HepG2 (cell line): ENCODE measurements around the gene PGA4.
"Not testable (repeated sequence)": the region's sequence is repeated elsewhere in the genome, so short reads cannot be mapped to it uniquely, and the experiment has no call there.

ENCODE experiments used
- MED1 ChIP-seq: sonication (generic); formaldehyde crosslinking; IDR thresholded peaks from 2 replicates; pipeline ENCODE4 v1.4.0; 2020; ENCODE audit warnings: missing genetic modification reagents
- MEIS2 ChIP-seq: sonication (generic); formaldehyde crosslinking; IDR thresholded peaks from 2 replicates; pipeline ENCODE4 v1.9.0; 2021; ENCODE audit warnings: mild to moderate bottlenecking, missing genetic modification reagents
- POLR2AphosphoS5 ChIP-seq: IDR thresholded peaks from 2 replicates; pipeline ENCODE4 v1.6.1; 2012; ENCODE audit warnings: low read depth, low read length
- SOX5 ChIP-seq: IDR thresholded peaks from 2 replicates; pipeline ENCODE4 v1.6.1; 2016; ENCODE audit warnings: borderline replicate concordance
- SP1 ChIP-seq, 2 experiments: fragments of 450-650 bp in 1 of 2; sonication (generic) in 1 of 2; formaldehyde crosslinking in 1 of 2; IDR thresholded peaks; 2 replicates each; pipeline versions ENCODE4 v1.4.0 to v1.6.1; 2016 to 2020; ENCODE audit warnings: missing genetic modification reagents in 1 of 2
- TARDBP ChIP-seq: sonication (generic); formaldehyde crosslinking; IDR thresholded peaks from 2 replicates; pipeline ENCODE4 v1.8.0; 2022; ENCODE audit warnings: mild to moderate bottlenecking, missing genetic modification reagents
- ZFP36 ChIP-seq: fragments of 150-350 bp; IDR thresholded peaks from 2 replicates; pipeline ENCODE4 v1.6.1; 2018; ENCODE audit warnings: borderline replicate concordance, low read length, low read depth; ENCODE audit not compliant: partially characterized antibody
- ZFX ChIP-seq: sonication (generic); formaldehyde crosslinking; IDR thresholded peaks from 2 replicates; pipeline ENCODE4 v1.4.0; 2020; ENCODE audit warnings: mild to moderate bottlenecking, low read depth, missing genetic modification reagents, moderate library complexity
- ZNF644 ChIP-seq: IDR thresholded peaks from 2 replicates; pipeline ENCODE4 v1.6.1; 2016; ENCODE audit warnings: low read depth
- TF ChIP-seq, protein P1 (sequence below): sonication (generic); formaldehyde crosslinking; IDR thresholded peaks from 2 replicates; pipeline ENCODE4 v1.5.0; 2020; ENCODE audit warnings: mild to moderate bottlenecking, missing genetic modification reagents, moderate library complexity
- TF ChIP-seq, protein P2 (sequence below): sonication (generic); formaldehyde crosslinking; IDR thresholded peaks from 2 replicates; pipeline ENCODE4 v1.8.1; 2022; ENCODE audit warnings: mild to moderate bottlenecking, missing genetic modification reagents
- TF ChIP-seq, protein P3 (sequence below): sonication (generic); formaldehyde crosslinking; IDR thresholded peaks from 2 replicates; pipeline ENCODE4 v1.4.0; 2020; ENCODE audit warnings: missing genetic modification reagents
- TF ChIP-seq, protein P4 (sequence below): IDR thresholded peaks from 2 replicates; pipeline ENCODE4 v1.6.1; 2012; ENCODE audit warnings: low read length, improper control_type of control experiment

DNA sequence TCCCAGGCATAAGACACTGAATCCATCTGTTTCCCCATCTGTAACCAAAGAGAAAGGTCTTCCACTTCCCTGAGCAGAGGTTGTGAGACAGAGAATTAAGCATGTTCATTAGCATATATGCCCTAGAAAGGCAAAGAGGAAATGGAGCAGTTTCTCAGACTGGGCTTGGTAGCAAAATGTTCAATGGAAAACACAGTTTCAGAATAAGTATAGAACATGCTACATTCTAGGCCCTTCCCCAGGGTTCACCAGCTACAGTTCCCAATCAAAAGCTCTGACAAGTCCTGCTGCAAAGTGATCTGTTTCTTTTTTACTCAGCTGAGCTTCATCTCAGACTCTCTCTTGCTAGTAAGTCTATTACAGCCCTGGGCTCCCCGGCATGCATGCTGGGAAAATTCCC is 30.2 kb downstream of the PGA4 start:
- not testable (repeated sequence) for TF ChIP-seq ZNF644 (CRISPR knock-in tag); SOX5 (CRISPR knock-in tag); POLR2AphosphoS5; ZFX (CRISPR knock-in tag); SP1 (IDR thresholded peaks at IDR 0.05); SP1 (CRISPR knock-in tag; IDR thresholded peaks at IDR 0.05); MEIS2; MED1; TARDBP (CRISPR knock-in tag); ZFP36
- TF ChIP-seq, protein P1, sequence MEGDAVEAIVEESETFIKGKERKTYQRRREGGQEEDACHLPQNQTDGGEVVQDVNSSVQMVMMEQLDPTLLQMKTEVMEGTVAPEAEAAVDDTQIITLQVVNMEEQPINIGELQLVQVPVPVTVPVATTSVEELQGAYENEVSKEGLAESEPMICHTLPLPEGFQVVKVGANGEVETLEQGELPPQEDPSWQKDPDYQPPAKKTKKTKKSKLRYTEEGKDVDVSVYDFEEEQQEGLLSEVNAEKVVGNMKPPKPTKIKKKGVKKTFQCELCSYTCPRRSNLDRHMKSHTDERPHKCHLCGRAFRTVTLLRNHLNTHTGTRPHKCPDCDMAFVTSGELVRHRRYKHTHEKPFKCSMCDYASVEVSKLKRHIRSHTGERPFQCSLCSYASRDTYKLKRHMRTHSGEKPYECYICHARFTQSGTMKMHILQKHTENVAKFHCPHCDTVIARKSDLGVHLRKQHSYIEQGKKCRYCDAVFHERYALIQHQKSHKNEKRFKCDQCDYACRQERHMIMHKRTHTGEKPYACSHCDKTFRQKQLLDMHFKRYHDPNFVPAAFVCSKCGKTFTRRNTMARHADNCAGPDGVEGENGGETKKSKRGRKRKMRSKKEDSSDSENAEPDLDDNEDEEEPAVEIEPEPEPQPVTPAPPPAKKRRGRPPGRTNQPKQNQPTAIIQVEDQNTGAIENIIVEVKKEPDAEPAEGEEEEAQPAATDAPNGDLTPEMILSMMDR (CRISPR knock-in tag) = not testable (repeated sequence)
- TF ChIP-seq, protein P2, sequence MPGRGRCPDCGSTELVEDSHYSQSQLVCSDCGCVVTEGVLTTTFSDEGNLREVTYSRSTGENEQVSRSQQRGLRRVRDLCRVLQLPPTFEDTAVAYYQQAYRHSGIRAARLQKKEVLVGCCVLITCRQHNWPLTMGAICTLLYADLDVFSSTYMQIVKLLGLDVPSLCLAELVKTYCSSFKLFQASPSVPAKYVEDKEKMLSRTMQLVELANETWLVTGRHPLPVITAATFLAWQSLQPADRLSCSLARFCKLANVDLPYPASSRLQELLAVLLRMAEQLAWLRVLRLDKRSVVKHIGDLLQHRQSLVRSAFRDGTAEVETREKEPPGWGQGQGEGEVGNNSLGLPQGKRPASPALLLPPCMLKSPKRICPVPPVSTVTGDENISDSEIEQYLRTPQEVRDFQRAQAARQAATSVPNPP (CRISPR knock-in tag) = not testable (repeated sequence)
- TF ChIP-seq, protein P3, sequence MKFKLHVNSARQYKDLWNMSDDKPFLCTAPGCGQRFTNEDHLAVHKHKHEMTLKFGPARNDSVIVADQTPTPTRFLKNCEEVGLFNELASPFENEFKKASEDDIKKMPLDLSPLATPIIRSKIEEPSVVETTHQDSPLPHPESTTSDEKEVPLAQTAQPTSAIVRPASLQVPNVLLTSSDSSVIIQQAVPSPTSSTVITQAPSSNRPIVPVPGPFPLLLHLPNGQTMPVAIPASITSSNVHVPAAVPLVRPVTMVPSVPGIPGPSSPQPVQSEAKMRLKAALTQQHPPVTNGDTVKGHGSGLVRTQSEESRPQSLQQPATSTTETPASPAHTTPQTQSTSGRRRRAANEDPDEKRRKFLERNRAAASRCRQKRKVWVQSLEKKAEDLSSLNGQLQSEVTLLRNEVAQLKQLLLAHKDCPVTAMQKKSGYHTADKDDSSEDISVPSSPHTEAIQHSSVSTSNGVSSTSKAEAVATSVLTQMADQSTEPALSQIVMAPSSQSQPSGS (CRISPR knock-in tag) = not testable (repeated sequence)
- TF ChIP-seq, protein P4, sequence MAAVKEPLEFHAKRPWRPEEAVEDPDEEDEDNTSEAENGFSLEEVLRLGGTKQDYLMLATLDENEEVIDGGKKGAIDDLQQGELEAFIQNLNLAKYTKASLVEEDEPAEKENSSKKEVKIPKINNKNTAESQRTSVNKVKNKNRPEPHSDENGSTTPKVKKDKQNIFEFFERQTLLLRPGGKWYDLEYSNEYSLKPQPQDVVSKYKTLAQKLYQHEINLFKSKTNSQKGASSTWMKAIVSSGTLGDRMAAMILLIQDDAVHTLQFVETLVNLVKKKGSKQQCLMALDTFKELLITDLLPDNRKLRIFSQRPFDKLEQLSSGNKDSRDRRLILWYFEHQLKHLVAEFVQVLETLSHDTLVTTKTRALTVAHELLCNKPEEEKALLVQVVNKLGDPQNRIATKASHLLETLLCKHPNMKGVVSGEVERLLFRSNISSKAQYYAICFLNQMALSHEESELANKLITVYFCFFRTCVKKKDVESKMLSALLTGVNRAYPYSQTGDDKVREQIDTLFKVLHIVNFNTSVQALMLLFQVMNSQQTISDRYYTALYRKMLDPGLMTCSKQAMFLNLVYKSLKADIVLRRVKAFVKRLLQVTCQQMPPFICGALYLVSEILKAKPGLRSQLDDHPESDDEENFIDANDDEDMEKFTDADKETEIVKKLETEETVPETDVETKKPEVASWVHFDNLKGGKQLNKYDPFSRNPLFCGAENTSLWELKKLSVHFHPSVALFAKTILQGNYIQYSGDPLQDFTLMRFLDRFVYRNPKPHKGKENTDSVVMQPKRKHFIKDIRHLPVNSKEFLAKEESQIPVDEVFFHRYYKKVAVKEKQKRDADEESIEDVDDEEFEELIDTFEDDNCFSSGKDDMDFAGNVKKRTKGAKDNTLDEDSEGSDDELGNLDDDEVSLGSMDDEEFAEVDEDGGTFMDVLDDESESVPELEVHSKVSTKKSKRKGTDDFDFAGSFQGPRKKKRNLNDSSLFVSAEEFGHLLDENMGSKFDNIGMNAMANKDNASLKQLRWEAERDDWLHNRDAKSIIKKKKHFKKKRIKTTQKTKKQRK = not testable (repeated sequence)
